HG03045 (cell line): ENCODE data around the gene METAP1D.

ENCODE experiments used
- ATAC-seq: cut with Tn5 transposase; IDR thresholded peaks from one replicate; pipeline ENCODE4 v1.9.1; 2021; ENCODE audit warnings: mild to moderate bottlenecking, moderate library complexity; ENCODE audit not compliant: unreplicated experiment

METAP1D gene

DNA sequence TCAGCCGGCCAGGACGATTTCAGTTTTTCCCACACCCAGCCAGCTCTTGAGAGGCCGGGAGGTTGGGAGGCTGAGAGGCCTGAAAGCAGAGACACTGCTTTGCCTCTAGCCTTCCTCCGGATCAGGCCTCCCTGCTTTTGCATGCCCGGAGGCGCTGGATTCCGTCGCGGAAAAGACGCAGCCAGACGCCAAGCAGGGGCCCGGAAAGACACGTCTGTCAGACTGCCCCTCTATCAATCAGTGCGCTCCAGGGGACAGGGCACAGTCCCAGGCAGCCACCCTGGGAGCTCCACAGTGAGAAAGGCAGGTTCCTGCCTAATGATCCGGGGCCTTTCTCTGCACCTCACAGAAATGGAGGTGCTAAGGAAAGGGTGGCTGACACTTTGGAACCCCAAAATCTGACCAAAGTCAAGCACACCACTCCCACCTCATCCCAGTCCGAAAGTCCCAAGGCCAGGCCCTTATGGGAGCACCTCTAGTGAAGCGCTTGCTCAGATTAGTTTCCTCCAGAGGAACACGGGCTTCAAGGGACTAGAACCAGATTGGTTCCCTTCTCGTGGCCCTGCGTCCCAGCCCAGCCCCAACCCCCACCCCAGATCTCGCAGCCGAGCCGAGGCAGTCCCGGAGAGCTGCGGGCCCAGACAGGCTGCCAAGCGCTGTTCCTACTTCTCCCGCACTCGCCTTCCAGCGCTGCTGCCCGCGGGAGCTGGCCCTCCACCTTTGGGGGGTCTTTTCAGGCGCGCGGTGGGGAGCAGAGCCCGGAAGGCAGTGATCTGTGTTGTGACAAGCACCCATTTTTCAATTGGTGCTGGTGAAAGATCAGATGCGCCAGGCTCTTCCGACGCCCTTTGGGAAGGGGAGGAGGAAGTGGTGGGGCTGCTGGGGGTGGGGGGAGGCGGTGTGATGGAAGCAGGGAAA, 90.5 kb downstream of the METAP1D start:
- ATAC-seq, result no peak

- no peak for ATAC-seq
Measured at GRCh38 chr2:172091000-172091641, 91.4 kb downstream of the METAP1D start.

DNA sequence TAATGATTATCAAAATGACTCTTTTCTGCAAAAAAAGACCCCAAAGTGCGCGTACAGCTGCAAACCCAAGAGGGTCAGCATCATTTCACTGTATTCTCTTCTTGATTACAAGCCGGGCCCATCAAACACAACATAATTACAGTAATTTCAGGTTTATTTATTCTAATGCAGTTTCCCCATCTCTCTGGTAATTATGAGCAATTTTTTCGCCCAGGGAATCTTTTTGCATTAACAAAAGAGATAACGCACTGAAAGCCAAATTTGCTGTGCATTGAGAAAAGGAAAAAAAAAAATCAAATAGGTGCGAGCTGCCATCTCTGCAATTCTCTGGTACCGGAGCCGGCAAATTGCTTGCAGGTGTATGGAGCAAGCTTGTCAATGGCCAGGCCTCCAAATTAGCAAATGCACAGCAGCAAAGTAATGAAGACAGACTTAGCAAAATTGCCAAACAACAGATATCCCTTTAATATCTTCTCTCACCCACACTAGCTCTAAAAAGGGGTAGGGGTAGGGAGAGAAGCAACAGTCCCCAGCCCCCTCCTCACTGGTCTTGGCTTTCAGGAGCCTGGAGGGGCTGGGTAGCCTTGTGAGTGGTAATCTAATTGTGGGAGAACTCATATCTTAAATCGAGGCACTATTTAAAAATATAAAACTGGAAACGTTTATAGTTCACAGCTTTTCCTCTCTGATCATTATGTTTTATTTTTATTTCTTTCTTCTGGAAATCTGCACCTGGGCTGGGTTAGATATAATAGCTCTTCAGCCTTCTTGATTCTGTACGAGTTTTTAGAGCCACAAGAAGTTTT, 92.2 kb downstream of the METAP1D start:
- no peak for ATAC-seq

DNA sequence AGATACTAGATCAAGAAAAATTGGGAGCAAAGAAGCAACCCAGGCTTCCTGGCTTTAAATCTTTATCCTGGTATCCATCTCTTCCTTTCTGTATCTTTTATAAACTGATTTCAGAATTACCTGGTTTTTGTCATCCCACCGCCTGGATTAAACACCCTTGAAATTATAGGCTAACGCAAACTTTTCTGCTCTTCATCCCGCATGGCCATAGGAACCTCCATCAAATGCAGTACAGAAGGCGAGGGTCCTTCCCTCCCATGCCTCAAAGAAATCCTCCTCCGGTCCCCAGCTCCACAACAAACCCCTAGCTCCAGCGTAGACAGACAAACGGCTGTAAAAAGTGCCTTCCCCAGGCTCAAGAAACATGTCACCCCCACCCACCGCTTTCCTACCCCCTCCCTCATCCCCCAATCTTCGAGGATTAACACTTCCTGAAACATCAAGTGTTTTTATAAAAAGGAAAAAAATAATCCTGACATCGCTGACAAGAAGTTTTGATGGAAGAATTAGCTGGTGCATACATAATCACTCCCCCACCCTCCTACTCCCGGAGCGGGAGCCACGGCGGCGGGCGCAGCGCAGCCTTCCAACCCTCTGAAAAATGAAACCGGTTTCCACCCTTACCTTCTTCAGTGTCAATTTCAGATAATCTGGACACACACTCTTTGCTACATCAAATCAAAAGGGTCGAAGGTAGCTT, 93.1 kb downstream of the METAP1D start:
- no peak for ATAC-seq

- no peak for ATAC-seq
Measured at GRCh38 chr2:172093416-172094293, 93.9 kb downstream of the METAP1D start.

- ATAC-seq, result no peak
Measured at GRCh38 chr2:172094294-172095145, 94.8 kb downstream of the METAP1D start.

GRCh38 chr2:172095146-172095904, 95.6 kb downstream of the METAP1D start:
- no peak for ATAC-seq

DNA sequence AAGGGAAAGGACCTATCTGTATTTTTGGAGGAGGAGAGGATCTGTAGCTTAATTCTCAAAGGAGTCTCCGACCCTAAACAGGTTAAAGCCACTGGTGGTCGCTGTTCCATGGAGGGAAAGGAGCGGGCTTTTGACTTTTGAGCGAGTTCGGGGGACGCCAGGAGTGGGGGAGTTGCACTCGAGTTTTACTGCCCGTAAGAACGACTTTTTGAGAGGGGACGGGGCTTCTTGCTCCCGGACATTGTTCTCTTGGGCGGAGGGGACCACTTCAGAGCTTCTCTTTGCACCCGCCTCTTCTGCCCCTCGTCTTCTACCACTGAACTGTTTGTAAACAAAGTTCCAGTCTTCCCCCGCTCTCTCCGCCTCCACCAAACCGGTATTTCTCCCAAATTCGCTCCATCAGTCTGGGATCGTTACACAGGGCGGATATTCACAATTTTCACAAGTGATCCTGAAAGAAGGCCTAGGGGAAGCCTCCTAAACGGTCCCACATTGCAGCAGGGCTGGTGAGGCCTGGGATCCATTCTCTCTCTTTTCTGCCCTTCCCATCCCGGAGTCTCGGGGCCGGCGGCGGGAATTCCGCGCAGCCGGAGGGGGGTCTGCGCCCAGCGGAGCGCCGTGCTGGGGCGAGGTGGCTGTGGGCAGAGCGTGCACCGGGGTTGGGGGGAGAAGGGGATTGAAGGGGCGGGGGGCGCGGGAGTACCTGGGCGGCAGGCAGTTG, 96.3 kb downstream of the METAP1D start:
- ATAC-seq, result no peak

DNA sequence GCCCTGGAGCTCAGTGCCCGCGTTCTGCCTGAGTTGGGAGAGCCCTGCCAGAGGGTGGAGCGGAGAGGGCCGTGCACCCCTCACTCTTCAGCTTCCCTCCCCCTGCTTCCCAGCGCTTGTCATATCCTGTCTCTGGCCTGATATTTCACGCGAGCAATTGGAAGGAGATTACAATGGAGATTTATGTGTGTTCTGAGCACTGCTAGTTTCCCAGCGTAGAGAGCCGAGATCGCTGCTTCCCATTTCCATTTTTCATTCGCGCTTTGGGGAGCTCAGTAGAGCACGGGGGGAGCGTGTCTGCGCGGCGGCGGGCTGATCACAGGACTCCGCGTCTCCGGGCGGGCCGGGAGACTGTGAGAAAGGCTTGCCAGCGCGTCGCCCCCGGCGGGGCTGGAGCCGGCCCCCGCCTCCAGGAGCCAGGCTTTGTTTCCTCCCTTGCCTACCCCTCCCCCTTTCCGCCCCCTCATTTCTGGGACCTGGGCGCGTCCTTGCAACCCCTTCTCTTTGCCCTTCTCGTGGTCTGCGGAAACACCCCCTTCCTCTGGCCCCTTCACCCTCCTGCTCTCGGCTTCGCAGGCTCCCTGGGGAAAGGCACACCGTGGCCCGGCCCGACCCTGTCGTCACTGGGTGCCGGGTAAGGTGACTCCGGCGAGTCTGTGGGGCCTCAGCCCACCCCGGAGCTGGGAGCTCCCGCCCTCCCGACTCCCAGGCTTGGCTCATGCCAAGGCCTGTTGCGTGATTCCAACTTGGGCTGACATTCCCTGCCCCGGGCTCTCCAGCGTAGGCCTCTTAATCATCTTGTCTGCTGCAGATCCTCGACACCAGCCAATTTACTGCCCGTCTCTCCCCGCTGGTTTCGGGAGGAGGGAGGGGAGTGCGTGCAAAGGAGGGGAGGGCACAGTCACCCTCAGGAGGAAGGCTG, 97.1 kb downstream of the METAP1D start:
- ATAC-seq, result no peak

DNA sequence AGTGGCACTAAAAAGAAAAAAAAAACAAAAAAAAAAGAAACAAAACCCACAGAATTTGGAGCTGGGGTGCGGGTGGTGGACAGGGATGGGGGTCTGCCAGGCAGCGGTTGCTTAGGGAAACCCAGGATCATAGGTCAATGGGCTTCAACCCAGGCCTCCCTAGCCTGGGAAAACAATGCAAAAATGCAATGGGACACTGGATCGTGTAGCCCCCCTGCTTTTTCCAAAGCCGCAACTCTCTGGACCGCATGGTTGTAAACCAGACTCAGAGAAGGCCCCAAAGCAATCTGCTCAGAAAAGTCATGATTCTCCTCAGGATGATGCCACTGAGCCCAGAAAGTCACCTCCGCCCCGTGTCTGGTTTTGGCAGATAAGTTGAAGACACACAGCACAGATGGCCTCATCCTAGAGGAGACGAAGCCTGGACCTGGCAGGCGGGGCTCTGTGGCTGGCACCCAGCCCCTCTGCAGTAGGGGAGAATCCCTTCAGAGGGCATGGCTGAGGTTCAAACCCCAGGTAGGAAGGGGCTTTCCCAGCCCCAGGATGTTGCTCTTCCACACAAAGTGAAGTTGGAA, 97.9 kb downstream of the METAP1D start:
- ATAC-seq, result no peak

- no peak for ATAC-seq
Measured at GRCh38 chr2:172098287-172098649, 98.5 kb downstream of the METAP1D start.

DNA sequence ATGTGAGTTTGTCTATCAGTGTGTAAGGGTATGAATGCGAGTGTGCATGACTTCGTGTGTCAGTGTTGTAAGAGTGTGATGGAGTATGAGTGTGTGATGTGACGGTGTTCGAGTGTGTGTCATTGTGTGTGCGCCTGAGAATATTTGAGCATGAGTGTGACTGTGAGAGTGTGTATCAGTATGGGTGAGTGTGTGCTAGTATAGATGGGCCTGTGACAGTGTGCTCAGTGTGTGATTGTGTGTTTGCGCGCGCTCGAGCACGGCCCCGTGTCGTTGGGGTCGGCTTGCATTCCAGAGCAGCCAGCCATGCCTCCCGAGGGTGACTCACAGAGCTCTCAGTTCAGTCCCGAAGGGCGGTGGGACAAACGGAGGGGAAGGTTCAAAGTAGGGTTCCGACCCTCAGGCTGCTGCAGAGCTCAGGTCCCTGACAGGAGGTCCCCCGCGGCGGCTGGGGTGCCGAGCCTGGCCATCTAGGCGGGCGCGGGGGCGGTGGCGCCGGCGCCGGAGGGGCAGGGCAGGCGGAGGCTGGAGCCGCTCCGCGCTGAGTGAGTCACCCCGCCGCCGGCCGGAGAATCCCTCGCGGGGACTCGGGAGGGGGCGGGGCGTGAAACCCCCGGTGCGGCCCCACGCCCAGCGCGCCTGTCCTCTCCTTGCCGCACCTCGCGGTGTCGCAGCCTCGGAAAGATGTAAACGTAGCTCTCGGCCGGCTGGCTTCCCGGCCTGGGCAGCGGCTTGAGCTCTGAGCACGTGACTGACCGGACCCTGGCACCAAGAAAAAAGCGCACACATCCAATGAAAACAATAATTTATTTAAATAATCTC, 99.1 kb downstream of the METAP1D start:
- ATAC-seq, result no peak

- ATAC-seq, result no peak
Measured at GRCh38 chr2:172099472-172100079, 99.8 kb downstream of the METAP1D start.

DNA sequence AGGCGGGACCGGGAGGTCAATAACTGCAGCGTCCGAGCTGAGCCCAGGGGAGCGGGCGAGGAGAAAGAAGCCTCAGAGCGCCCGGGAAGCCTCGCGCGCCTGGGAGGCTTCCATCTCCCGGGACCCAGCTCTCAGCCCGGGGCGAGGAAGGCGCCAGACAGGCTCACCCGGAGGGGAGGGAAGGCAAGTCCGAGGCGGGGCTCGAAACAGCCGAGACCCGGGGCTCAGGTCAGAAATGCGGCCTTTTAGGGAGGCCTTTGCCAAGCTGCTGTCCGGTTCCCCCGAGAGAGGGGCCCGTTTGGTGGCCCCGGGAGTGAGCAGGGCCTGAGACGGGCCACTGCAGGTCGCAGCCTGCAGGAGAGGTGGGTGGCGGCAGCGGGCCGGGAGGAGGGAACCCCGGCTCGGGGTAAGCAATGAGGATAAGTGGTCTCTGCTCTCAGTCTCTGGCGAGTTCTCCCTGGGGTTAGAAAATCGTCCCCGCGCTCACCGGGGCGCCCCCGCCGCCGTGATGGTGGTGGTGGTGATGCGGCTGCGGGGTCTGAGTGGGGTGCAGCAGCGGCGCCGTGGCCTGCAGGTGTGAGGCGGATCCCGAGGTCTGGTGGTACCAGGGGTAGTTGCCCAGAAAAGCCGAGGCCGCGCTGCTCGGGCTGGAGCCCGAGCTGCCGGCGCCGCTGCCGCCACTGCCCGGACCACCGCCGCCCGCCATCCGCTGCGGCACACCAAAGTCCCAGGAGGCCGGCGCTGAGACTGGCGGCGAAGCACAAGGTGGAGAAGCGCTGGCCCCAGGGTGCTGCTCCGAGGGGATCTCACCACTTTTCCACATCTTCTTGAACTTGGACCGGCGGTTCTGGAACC, 100.6 kb downstream of the METAP1D start:
- no peak for ATAC-seq
